ENCODE measurements around the gene BLOC1S1.

Gene BLOC1S1

DNA sequence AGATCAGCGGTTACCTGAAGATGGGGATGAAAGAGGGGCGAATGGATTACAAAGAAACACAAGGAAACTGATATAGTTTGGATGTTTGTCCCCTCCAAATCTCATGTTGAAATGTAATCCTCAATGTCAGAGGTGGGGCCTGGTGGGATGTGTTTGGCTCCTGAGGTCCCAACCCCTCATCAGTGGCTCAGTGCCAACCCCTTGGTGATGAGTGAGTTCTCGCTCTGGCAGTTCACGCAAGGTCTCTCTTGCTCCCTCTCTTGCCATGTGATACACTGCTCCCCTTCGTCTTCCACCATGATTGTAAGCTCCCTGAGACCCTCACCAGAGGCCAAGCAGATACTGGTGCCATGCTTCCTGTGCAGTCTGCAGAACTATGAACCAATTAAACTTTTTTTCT, 36.2 kb upstream of the BLOC1S1 start:
- DNase-seq (ENCODE audit: low read depth), result no peak
- H3K4me3 ChIP-seq (ENCODE audit: low read depth, low read length), result no peak overlapping the region
- no peak for TF ChIP-seq CTCF (IDR thresholded peaks at IDR 0.05; ENCODE audit: low read depth, low read length, missing control alignments)

- H3K4me3 ChIP-seq (ENCODE audit: low read depth, low read length), result no peak overlapping the region
- DNase-seq (ENCODE audit: low read depth), result no peak
- no peak for TF ChIP-seq CTCF (IDR thresholded peaks at IDR 0.05; ENCODE audit: low read depth, low read length, missing control alignments)
Observed at GRCh38 chr12:55681142-55682077, 34.4 kb upstream of the BLOC1S1 start.

- H3K4me3 ChIP-seq (ENCODE audit: low read depth, low read length), result no peak overlapping the region
- DNase-seq (ENCODE audit: low read depth), result no peak
- TF ChIP-seq CTCF (IDR thresholded peaks at IDR 0.05; ENCODE audit: low read depth, low read length, missing control alignments), result no peak
Observed at GRCh38 chr12:55682087-55682796, 33.6 kb upstream of the BLOC1S1 start.

GRCh38 chr12:55683676-55684075, 32.2 kb upstream of the BLOC1S1 start:
- no peak for DNase-seq (ENCODE audit: low read depth)
- no peak overlapping the region for H3K4me3 ChIP-seq (ENCODE audit: low read depth, low read length)
- TF ChIP-seq CTCF (IDR thresholded peaks at IDR 0.05; ENCODE audit: low read depth, low read length, missing control alignments), result no peak

DNA sequence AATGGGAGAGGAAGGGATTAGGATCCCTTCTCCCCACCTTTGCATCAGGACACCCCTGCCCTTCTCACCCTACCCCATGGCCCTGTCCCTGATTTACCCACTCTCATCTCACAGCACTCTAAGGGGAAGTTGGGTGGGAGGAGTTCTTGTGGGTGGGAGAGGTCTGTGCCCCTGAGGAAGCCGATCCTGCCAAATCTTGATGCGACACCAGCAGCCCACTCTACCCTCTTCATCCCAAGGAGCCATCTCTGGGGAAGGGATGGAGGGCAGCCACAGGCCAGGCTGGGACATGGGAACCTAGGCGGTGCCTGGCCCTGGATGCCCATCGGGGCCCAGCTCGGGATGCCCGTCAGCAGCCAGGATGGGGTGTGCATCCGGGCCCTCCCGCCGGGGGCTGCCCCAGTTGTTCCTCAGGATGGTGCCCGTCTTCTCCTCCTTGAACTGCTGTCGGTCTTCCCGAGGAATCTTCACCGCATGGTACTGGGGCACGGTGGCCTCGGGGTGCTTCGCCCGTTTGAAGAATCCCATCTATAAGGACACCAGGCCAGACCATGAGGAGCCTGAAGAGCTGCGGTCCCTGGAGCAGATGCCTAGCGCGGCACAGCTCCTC, 31.0 kb upstream of the BLOC1S1 start:
- no peak for TF ChIP-seq CTCF (IDR thresholded peaks at IDR 0.05; ENCODE audit: low read depth, low read length, missing control alignments)
- no peak for DNase-seq (ENCODE audit: low read depth)
- H3K4me3 ChIP-seq (ENCODE audit: low read depth, low read length), result no peak overlapping the region

- no peak for DNase-seq (ENCODE audit: low read depth)
- TF ChIP-seq CTCF (IDR thresholded peaks at IDR 0.05; ENCODE audit: low read depth, low read length, missing control alignments), result no peak
- no peak overlapping the region for H3K4me3 ChIP-seq (ENCODE audit: low read depth, low read length)
Observed at GRCh38 chr12:55685671-55686070, 30.2 kb upstream of the BLOC1S1 start.

Measured in GM12864 (cell line).